ENCODE data around the gene GRIK5.

Gene GRIK5

GRCh38 chr19:42093505-42093904 is 23.5 kb upstream of the GRIK5 start:
- no peak for DNase-seq (ENCODE audit: low read depth)
- H3K4me3 ChIP-seq (ENCODE audit: low read depth, low read length) = no peak overlapping the region
- TF ChIP-seq MAX (IDR thresholded peaks at IDR 0.05; ENCODE audit: low read depth, low read length) (no peak), CTCF (IDR thresholded peaks at IDR 0.05; ENCODE audit: low read depth, low read length) (no peak), MYC (IDR thresholded peaks at IDR 0.05; ENCODE audit: low read depth, low read length) (no peak), POLR2A (IDR thresholded peaks at IDR 0.05; ENCODE audit: extremely low read depth, insufficient read length) (no peak)

GRCh38 chr19:42092350-42092749 is 22.3 kb upstream of the GRIK5 start:
- H3K4me3 ChIP-seq (ENCODE audit: low read depth, low read length) = no peak overlapping the region
- peak; percentile 46 for DNase-seq (ENCODE audit: low read depth)
- TF ChIP-seq CTCF (IDR thresholded peaks at IDR 0.05; ENCODE audit: low read depth, low read length) (peak; percentile 61), POLR2A (IDR thresholded peaks at IDR 0.05; ENCODE audit: extremely low read depth, insufficient read length) (no peak)

GRCh38 chr19:42091742-42092141 is 21.7 kb upstream of the GRIK5 start:
- no peak for DNase-seq (ENCODE audit: low read depth)
- H3K4me3 ChIP-seq (ENCODE audit: low read depth, low read length) = no peak overlapping the region

GRCh38 chr19:42091300-42091699 is 21.3 kb upstream of the GRIK5 start:
- no peak overlapping the region for H3K4me3 ChIP-seq (ENCODE audit: low read depth, low read length)
- TF ChIP-seq CTCF (IDR thresholded peaks at IDR 0.05; ENCODE audit: low read depth, low read length) = no peak
- no peak for TF ChIP-seq MAX (IDR thresholded peaks at IDR 0.05; ENCODE audit: low read depth, low read length)
- no peak for TF ChIP-seq POLR2A (IDR thresholded peaks at IDR 0.05; ENCODE audit: extremely low read depth, insufficient read length)
- no peak for TF ChIP-seq MYC (IDR thresholded peaks at IDR 0.05; ENCODE audit: low read depth, low read length)
- DNase-seq (ENCODE audit: low read depth) = no peak

More at GRCh38 chr19:42091742-42092141, 21.7 kb upstream of the GRIK5 start:
- no peak for TF ChIP-seq POLR2A (IDR thresholded peaks at IDR 0.05; ENCODE audit: extremely low read depth, insufficient read length)
- no peak for TF ChIP-seq CTCF (IDR thresholded peaks at IDR 0.05; ENCODE audit: low read depth, low read length)
- TF ChIP-seq MYC (IDR thresholded peaks at IDR 0.05; ENCODE audit: low read depth, low read length) = no peak
- TF ChIP-seq MAX (IDR thresholded peaks at IDR 0.05; ENCODE audit: low read depth, low read length) = no peak

- DNase-seq (ENCODE audit: low read depth) = no peak
- TF ChIP-seq POLR2A (IDR thresholded peaks at IDR 0.05; ENCODE audit: extremely low read depth, insufficient read length) (no peak), CTCF (IDR thresholded peaks at IDR 0.05; ENCODE audit: low read depth, low read length) (no peak), MYC (IDR thresholded peaks at IDR 0.05; ENCODE audit: low read depth, low read length) (no peak), MAX (IDR thresholded peaks at IDR 0.05; ENCODE audit: low read depth, low read length) (no peak)
- H3K4me3 ChIP-seq (ENCODE audit: low read depth, low read length) = no peak overlapping the region
Measured at GRCh38 chr19:42090672-42091071, 20.7 kb upstream of the GRIK5 start.

- no peak for TF ChIP-seq CTCF (IDR thresholded peaks at IDR 0.05; ENCODE audit: low read depth, low read length)
- TF ChIP-seq MAX (IDR thresholded peaks at IDR 0.05; ENCODE audit: low read depth, low read length) = no peak
- TF ChIP-seq POLR2A (IDR thresholded peaks at IDR 0.05; ENCODE audit: extremely low read depth, insufficient read length) = no peak
- no peak for TF ChIP-seq MYC (IDR thresholded peaks at IDR 0.05; ENCODE audit: low read depth, low read length)
- no peak for DNase-seq (ENCODE audit: low read depth)
- no peak overlapping the region for H3K4me3 ChIP-seq (ENCODE audit: low read depth, low read length)
Measured at GRCh38 chr19:42089772-42090171, 19.8 kb upstream of the GRIK5 start.

All from NB4 (cell line).